K562 (cell line): ENCODE results near the gene YLPM1. TPM values are rescaled to one million over a fixed set of nuclear protein-coding genes. Genes with fewer than 3 reads are reported as not detected.

Experiments used
- ATAC-seq: fragments of 200-7000 bp; cut with Tn5 transposase; 3 replicates; pipeline ENCODE4 v1.9.1; 2020; ENCODE audit warnings: moderate library complexity
- BruUV-seq: library from RNA; stranded (reverse); fragments of 400-500 nt; replicated peaks from 2 replicates; lab custom pipeline; 2021; lab: Mats Ljungman, UMichigan
- CTCF ChIA-PET: fragments of 300-600 bp; formaldehyde crosslinking; extraction: SDS; loops from one replicate; lab custom pipeline; 2021; ENCODE audit warnings: low intra/inter-chr PET ratio; lab: Yijun Ruan, JAX
- POLR2A ChIA-PET: fragments of 300-600, 350-650 bp; sonication (Branson Sonifier 250); formaldehyde crosslinking; extraction: SDS; loops from one replicate; lab custom pipeline; 2021; ENCODE audit warnings: antibody characterized with exemption, inconsistent platforms; lab: Yijun Ruan, JAX
- DNase-seq, 4 experiments: peaks; one replicate each; pipeline versions ENCODE4 v3.0.0 to v3.0.0-alpha.2; 2011 to 2018; ENCODE audit warnings: low spot score in 3 of 4, mixed read lengths in 3 of 4; ENCODE audit errors: extremely low read depth in 1 of 4
- FAIRE-seq: peaks from 2 replicates; lab custom pipeline; 2011; peaks lifted over from hg19 to GRCh38; lab: Jason Lieb, UNC
- H2AFZ ChIP-seq: 2 replicates; pipeline ENCODE4 v1.6.0; 2011; ENCODE audit warnings: low read depth, low read length, control low read depth, inconsistent platforms
- H3K27ac ChIP-seq: fragments of 200-600 bp; 3 replicates; pipeline ENCODE4 v1.8.0; 2011; ENCODE audit warnings: low read depth, mild to moderate bottlenecking, control low read depth, inconsistent platforms, low read length, moderate library complexity, mixed read lengths; ENCODE audit errors: extremely low read depth
- H3K27me3 ChIP-seq, 2 experiments: fragments of 300-600 bp in 1 of 2; 2 replicates in 1 of 2; 3 replicates in 1 of 2; pipeline versions ENCODE4 v1.6.0 to v1.8.0; 2011; ENCODE audit warnings: inconsistent platforms in 2 of 2, low read length in 2 of 2, mild to moderate bottlenecking in 1 of 2, mixed read lengths in 1 of 2, moderate library complexity in 1 of 2; ENCODE audit not compliant: control insufficient read depth in 2 of 2, insufficient read depth in 2 of 2
- H3K36me3 ChIP-seq: fragments of 300-600 bp; 3 replicates; pipeline ENCODE4 v1.8.0; 2011; ENCODE audit warnings: mild to moderate bottlenecking, low read length, inconsistent platforms; ENCODE audit not compliant: control insufficient read depth, insufficient read depth
- H3K4me1 ChIP-seq, 2 experiments: fragments of 200-600 bp in 1 of 2; replicated peaks in 1 of 2; 2 replicates in 1 of 2; 3 replicates in 1 of 2; pipeline versions ENCODE4 v1.5.1 to v1.8.0; 2011; ENCODE audit warnings: inconsistent platforms in 2 of 2, low read length in 2 of 2, mild to moderate bottlenecking in 1 of 2, mixed read lengths in 1 of 2, moderate library complexity in 1 of 2; ENCODE audit not compliant: control insufficient read depth in 2 of 2, insufficient read depth in 2 of 2
- H3K4me2 ChIP-seq: 2 replicates; pipeline ENCODE4 v1.6.1; 2011; ENCODE audit warnings: low read length, control low read depth, inconsistent platforms, mixed read lengths; ENCODE audit not compliant: insufficient read depth
- H3K4me3 ChIP-seq: fragments of 200-600 bp; sonication (generic), shearing (Covaris generic); 2 replicates; pipeline ENCODE4 v1.5.1; 2016; ENCODE audit warnings: control low read depth, inconsistent platforms
- H3K79me2 ChIP-seq: fragments of 200-600 bp; 3 replicates; pipeline ENCODE4 v1.8.0; 2011; ENCODE audit warnings: low read length, inconsistent platforms; ENCODE audit not compliant: control insufficient read depth, insufficient read depth
- H3K9ac ChIP-seq, 2 experiments: 2 replicates each; pipeline versions ENCODE4 v1.6.0 to v1.6.1; 2011; ENCODE audit warnings: low read depth in 2 of 2, low read length in 2 of 2, control low read depth in 1 of 2, inconsistent platforms in 1 of 2, mild to moderate bottlenecking in 1 of 2, mixed read lengths in 1 of 2; ENCODE audit not compliant: insufficient read depth in 1 of 2
- H3K9me1 ChIP-seq: one replicate; pipeline ENCODE4 v1.6.0; 2011; ENCODE audit warnings: inconsistent platforms, mild to moderate bottlenecking, low read length, moderate library complexity; ENCODE audit not compliant: control insufficient read depth, insufficient read depth
- H3K9me3 ChIP-seq: replicated peaks from 2 replicates; pipeline ENCODE4 v1.5.1; 2011; ENCODE audit warnings: low read depth, low read length, inconsistent platforms; ENCODE audit not compliant: control insufficient read depth, insufficient read depth
- H4K20me1 ChIP-seq: replicated peaks from 2 replicates; pipeline ENCODE4 v1.6.1; 2011; ENCODE audit warnings: low read length, inconsistent platforms, mixed read lengths; ENCODE audit not compliant: control insufficient read depth, insufficient read depth
- ARID2 ChIP-seq: fragments of 450-650 bp; IDR thresholded peaks from 2 replicates; pipeline ENCODE4 v1.6.1; 2017; ENCODE audit warnings: antibody characterized with exemption, mild to moderate bottlenecking
- CHD4 ChIP-seq: fragments of 200-600 bp; sonication (generic); IDR thresholded peaks from 3 replicates; pipeline ENCODE4 v1.6.1; 2012; ENCODE audit warnings: low read depth, mild to moderate bottlenecking, mixed read lengths, low read length, inconsistent platforms; ENCODE audit not compliant: insufficient read depth, insufficient replicate concordance, poor library complexity, severe bottlenecking
- HDGF ChIP-seq: fragments of 450-650 bp; IDR thresholded peaks from 2 replicates; pipeline ENCODE4 v1.6.1; 2016
- RAD21 ChIP-seq, 2 experiments: fragments of 250-450 bp in 1 of 2; fragments of 450-650 bp in 1 of 2; sonication (Bioruptor Pico) in 1 of 2; formaldehyde crosslinking in 1 of 2; IDR thresholded peaks in 1 of 2; conservative IDR thresholded peaks in 1 of 2; 2 replicates each; pipeline versions ENCODE4 v1.4.0 to v1.8.0; 2020 to 2022; ENCODE audit warnings: mild to moderate bottlenecking in 2 of 2, moderate library complexity in 1 of 2
- RHOXF2B ChIP-seq: fragments of 250-450 bp; sonication (Bioruptor Pico); conservative IDR thresholded peaks from 2 replicates; pipeline ENCODE4 v1.5.1; 2021
- SMC3 ChIP-seq: conservative IDR thresholded peaks from 2 replicates; pipeline ENCODE4 v1.6.1; 2011; ENCODE audit warnings: low read depth, low read length, improper control_type of control experiment; ENCODE audit not compliant: insufficient read depth
- STAG1 ChIP-seq: sonication (generic); formaldehyde crosslinking; IDR thresholded peaks from 2 replicates; pipeline ENCODE4 v1.5.0; 2020; ENCODE audit warnings: missing genetic modification reagents, borderline replicate concordance
- ZNF324 ChIP-seq: fragments of 250-450 bp; sonication (Bioruptor Pico); IDR thresholded peaks from 2 replicates; pipeline ENCODE4 v1.4.0; 2020; ENCODE audit warnings: mild to moderate bottlenecking
- WGBS: fragments of 100-300 bp; shearing (Covaris generic); methylation state at CpG from one replicate; pipeline ENCODE4 v1.1.6; 2016; ENCODE audit warnings: low coverage, mixed read lengths; ENCODE audit not compliant: insufficient coverage; ENCODE audit errors: missing lambda C conversion rate; 5-methylcytosine and 5-hydroxymethylcytosine counted together
- in situ Hi-C: fragments of 300-500 bp; cut with MboI; formaldehyde crosslinking; loops from 4 replicates; pipeline ENCODE4 v1.15.0; 2018; ENCODE audit warnings: inconsistent platforms, mixed read lengths
- intact Hi-C: fragments of 100-400 bp; cut with micrococcal nuclease; formaldehyde crosslinking; loops from 2 replicates; pipeline ENCODE4 v1.14.2; 2022
- polyA plus RNA-seq, 8 experiments: library from polyadenylated mRNA; depleted of rRNA in 4 of 8; stranded (reverse) in 5 of 8; unstranded in 3 of 8; fragments of >200 nt; fragmentation: Nextera tagmentation in 2 of 8; fragmentation: Illumina TruSeq in 1 of 8; extraction: Ambion mirVana in 2 of 8; extraction: Trizol in 1 of 8; gene quantifications; 2 replicates each; pipeline versions ENCODE4 v1.2.1 to v1.2.3, GENCODE V29; 2011 to 2014; ENCODE audit warnings: inconsistent platforms in 1 of 8, missing spikeins in 1 of 8
- total RNA-seq, 7 experiments: library from RNA; depleted of rRNA in 6 of 7; stranded (reverse); fragments of >200 nt in 6 of 7; fragmentation: Illumina TruSeq in 2 of 7; extraction: Trizol in 2 of 7; gene quantifications; 2 replicates each; pipeline versions ENCODE4 v1.2.1 to v1.2.3, GENCODE V29; 2011 to 2021; ENCODE audit warnings: low replicate concordance in 1 of 7
- TF ChIP-seq, protein P1 (sequence below), 3 experiments: IDR thresholded peaks in 2 of 3; conservative IDR thresholded peaks in 1 of 3; 2 replicates each; pipeline ENCODE4 v1.5.1; 2011 to 2012; ENCODE audit warnings: low read length in 3 of 3, mild to moderate bottlenecking in 3 of 3, control low read depth in 2 of 3, improper control_type of control experiment in 1 of 3, inconsistent platforms in 1 of 3, low read depth in 1 of 3, mixed read lengths in 1 of 3, moderate library complexity in 1 of 3; ENCODE audit not compliant: insufficient read depth in 2 of 3
- TF ChIP-seq, protein P2 (sequence below), 2 experiments: fragments of 450-650 bp; formaldehyde crosslinking in 1 of 2; IDR thresholded peaks; 2 replicates each; pipeline versions ENCODE4 v1.4.0 to v1.6.1; 2014 to 2020; ENCODE audit warnings: mild to moderate bottlenecking in 2 of 2, borderline replicate concordance in 1 of 2, low read depth in 1 of 2

YLPM1 gene
- total and polyA plus RNA-seq, 9 of the 15 experiments (the other 6 are each of a cell fraction or from before 2014, with no cell fraction given) = 7.2 to 32.7 (median 14.6) TPM

DNA sequence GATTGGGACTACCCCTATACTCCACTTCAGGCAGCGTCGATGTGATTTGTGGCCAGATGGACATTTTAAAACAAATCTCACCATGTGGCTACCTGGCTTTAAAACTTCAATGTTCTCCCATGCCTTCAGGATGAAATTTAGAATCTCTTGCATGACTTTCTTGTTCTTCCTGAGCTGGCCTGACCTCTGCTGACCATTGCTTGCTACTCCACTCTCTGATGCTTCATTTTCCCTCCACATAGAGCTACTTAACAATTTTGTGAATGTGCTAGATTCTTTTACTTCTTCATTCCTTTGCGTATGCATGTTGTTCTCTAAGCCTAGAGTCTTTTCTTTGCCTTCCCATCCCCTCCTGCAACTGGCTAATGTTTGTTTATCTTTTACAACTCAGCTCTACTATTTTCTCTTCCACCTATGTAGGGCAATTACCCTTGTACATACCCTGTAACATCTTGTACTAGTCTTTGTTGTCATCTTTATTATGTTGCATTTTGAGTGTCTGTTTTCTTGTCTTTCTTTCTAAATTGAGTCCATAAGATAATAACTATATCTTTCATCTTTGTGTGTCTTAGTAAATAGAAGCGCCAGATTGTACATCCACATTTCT, 41.2 kb downstream of the YLPM1 start:
- intact Hi-C loops = loop anchor here (1.0 to 5.0 kb wide), 2 partner anchors 195 to 302 kb away; no protein-coding TSS in a partner anchor
- TF ChIP-seq, protein P1, sequence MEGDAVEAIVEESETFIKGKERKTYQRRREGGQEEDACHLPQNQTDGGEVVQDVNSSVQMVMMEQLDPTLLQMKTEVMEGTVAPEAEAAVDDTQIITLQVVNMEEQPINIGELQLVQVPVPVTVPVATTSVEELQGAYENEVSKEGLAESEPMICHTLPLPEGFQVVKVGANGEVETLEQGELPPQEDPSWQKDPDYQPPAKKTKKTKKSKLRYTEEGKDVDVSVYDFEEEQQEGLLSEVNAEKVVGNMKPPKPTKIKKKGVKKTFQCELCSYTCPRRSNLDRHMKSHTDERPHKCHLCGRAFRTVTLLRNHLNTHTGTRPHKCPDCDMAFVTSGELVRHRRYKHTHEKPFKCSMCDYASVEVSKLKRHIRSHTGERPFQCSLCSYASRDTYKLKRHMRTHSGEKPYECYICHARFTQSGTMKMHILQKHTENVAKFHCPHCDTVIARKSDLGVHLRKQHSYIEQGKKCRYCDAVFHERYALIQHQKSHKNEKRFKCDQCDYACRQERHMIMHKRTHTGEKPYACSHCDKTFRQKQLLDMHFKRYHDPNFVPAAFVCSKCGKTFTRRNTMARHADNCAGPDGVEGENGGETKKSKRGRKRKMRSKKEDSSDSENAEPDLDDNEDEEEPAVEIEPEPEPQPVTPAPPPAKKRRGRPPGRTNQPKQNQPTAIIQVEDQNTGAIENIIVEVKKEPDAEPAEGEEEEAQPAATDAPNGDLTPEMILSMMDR (IDR thresholded peaks at IDR 0.05 in 2 of 3, conservative IDR thresholded peaks at IDR 0.05 in 1 of 3; ENCODE audit: insufficient read depth in 2 of 3, low read depth in 1 of 3, low read length in 3 of 3) = peak; percentile 52 to 66 (median 58)
- peak; percentile 49 to 74 for TF ChIP-seq RAD21 (CRISPR knock-in tag; conservative IDR thresholded peaks at IDR 0.05 in 1 of 2, IDR thresholded peaks at IDR 0.05 in 1 of 2)
- TF ChIP-seq, protein P2, sequence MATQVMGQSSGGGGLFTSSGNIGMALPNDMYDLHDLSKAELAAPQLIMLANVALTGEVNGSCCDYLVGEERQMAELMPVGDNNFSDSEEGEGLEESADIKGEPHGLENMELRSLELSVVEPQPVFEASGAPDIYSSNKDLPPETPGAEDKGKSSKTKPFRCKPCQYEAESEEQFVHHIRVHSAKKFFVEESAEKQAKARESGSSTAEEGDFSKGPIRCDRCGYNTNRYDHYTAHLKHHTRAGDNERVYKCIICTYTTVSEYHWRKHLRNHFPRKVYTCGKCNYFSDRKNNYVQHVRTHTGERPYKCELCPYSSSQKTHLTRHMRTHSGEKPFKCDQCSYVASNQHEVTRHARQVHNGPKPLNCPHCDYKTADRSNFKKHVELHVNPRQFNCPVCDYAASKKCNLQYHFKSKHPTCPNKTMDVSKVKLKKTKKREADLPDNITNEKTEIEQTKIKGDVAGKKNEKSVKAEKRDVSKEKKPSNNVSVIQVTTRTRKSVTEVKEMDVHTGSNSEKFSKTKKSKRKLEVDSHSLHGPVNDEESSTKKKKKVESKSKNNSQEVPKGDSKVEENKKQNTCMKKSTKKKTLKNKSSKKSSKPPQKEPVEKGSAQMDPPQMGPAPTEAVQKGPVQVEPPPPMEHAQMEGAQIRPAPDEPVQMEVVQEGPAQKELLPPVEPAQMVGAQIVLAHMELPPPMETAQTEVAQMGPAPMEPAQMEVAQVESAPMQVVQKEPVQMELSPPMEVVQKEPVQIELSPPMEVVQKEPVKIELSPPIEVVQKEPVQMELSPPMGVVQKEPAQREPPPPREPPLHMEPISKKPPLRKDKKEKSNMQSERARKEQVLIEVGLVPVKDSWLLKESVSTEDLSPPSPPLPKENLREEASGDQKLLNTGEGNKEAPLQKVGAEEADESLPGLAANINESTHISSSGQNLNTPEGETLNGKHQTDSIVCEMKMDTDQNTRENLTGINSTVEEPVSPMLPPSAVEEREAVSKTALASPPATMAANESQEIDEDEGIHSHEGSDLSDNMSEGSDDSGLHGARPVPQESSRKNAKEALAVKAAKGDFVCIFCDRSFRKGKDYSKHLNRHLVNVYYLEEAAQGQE (IDR thresholded peaks at IDR 0.05; ENCODE audit: borderline replicate concordance) = peak; percentile 56; the same call in 1 of the 2 replicates
- TF ChIP-seq, protein P2 (CRISPR knock-in tag; IDR thresholded peaks at IDR 0.05; ENCODE audit: low read depth) = no peak
- TF ChIP-seq HDGF = 0 out of 2 replicates have a peak, but pooled peaks have one; percentile 35
- peak; percentile 34; the same call in 1 of the 2 replicates for TF ChIP-seq STAG1 (CRISPR knock-in tag)
- 0 out of 2 replicates have a peak, but pooled peaks have one; percentile 30 for TF ChIP-seq SMC3
- TF ChIP-seq ARID2 = 0 out of 2 replicates have a peak, but pooled peaks have one; percentile 60
- TF ChIP-seq RHOXF2B (CRISPR knock-in tag) = no peak
- no peak for TF ChIP-seq CHD4
- TF ChIP-seq ZNF324 = no peak
- TF ChIP-seq, all 486 proteins: peak for 7
- Histone ChIP-seq H3K9me3 (no peaks in the 10 kb centered on the region), H3K27ac (no peak overlapping the region), H3K9me1 (no peaks in the 10 kb centered on the region), H3K36me3 (peaks cover 39% of the 10 kb centered on the region; the same call in 1 of the 3 replicates), H3K4me1 (peaks cover 0 to 2% of the 10 kb centered on the region in 2 experiments; a peak in 1 of 5 replicates), H3K9ac (no peak overlapping the region), H3K27me3 (no peaks in the 10 kb centered on the region), H2AFZ (no peak overlapping the region), H3K79me2 (no peaks in the 10 kb centered on the region), H4K20me1 (no peaks in the 10 kb centered on the region), H3K4me2 (no peak overlapping the region), H3K4me3 (no peak overlapping the region)
- ATAC-seq (peak; percentile 73), DNase-seq (peak in 3 of 4 experiments; percentile 17 to 45 (median 19)), FAIRE-seq (peak; percentile 52)
- no TSS peak for BruUV-seq
- ChIA-PET POLR2A (interaction anchor here (0.6 to 1.0 kb wide), 2 partner anchors 53 to 195 kb away, joined by 3 to 5 read pairs; no protein-coding TSS in a partner anchor), CTCF (interaction anchor here (0.6 to 2.8 kb wide), 6 partner anchors 9 to 442 kb away, joined by 3 to 21 read pairs (median 4); partner anchors contain the start of gene LTBP2)
- 93% methylated on average over 4 of the region's 4 CpGs for WGBS
- in situ Hi-C loops = no loop called here
